Trophoblast cell (in vitro differentiated cells and primary cell): ENCODE results near the gene TPCN1.

Source experiments
- DNase-seq, 2 donors: peaks; one replicate each; pipeline ENCODE4 v3.0.0-alpha.2; 2016
- H2AFZ ChIP-seq: 2 replicates; pipeline ENCODE4 v1.6.1; 2013; ENCODE audit warnings: low read length, moderate library complexity, mild to moderate bottlenecking; ENCODE audit not compliant: insufficient read depth, poor library complexity
- H2AK5ac ChIP-seq: 2 replicates; pipeline ENCODE4 v1.6.1; 2013; ENCODE audit warnings: mild to moderate bottlenecking, low read length
- H2BK120ac ChIP-seq: 2 replicates; pipeline ENCODE4 v1.6.1; 2013; ENCODE audit warnings: low read length, mild to moderate bottlenecking, moderate library complexity; ENCODE audit not compliant: insufficient read depth, poor library complexity
- H2BK12ac ChIP-seq: 2 replicates; pipeline ENCODE4 v1.6.1; 2013; ENCODE audit warnings: mild to moderate bottlenecking, low read length, moderate library complexity
- H2BK5ac ChIP-seq: 2 replicates; pipeline ENCODE4 v1.6.1; 2013; ENCODE audit warnings: low read length, low read depth, moderate library complexity, mild to moderate bottlenecking; ENCODE audit not compliant: poor library complexity
- H3K14ac ChIP-seq: 2 replicates; pipeline ENCODE4 v1.6.1; 2013; ENCODE audit warnings: mild to moderate bottlenecking, low read length
- H3K18ac ChIP-seq: 2 replicates; pipeline ENCODE4 v1.6.1; 2013; ENCODE audit warnings: mild to moderate bottlenecking, low read length
- H3K23ac ChIP-seq: 2 replicates; pipeline ENCODE4 v1.6.1; 2013; ENCODE audit warnings: low read length
- H3K27ac ChIP-seq: 2 replicates; pipeline ENCODE4 v1.5.1; 2013; ENCODE audit warnings: low read depth, mild to moderate bottlenecking, inconsistent platforms, low read length, moderate library complexity
- H3K27me3 ChIP-seq: 2 replicates; pipeline ENCODE4 v1.6.1; 2013; ENCODE audit warnings: inconsistent platforms, mild to moderate bottlenecking, low read length, moderate library complexity; ENCODE audit not compliant: insufficient read depth
- H3K36me3 ChIP-seq, 2 experiments: 1 replicate in 1 of 2; 2 replicates in 1 of 2; pipeline ENCODE4 v1.6.1; 2013; ENCODE audit warnings: low read length in 2 of 2, mild to moderate bottlenecking in 2 of 2, moderate library complexity in 1 of 2; ENCODE audit not compliant: insufficient read depth in 2 of 2, control insufficient read depth in 1 of 2
- H3K4ac ChIP-seq: 2 replicates; pipeline ENCODE4 v1.6.1; 2013; ENCODE audit warnings: low read depth, mild to moderate bottlenecking, low read length, moderate library complexity
- H3K4me1 ChIP-seq, 2 experiments: 1 replicate in 1 of 2; 2 replicates in 1 of 2; pipeline ENCODE4 v1.6.1; 2013; ENCODE audit warnings: low read length in 2 of 2, mild to moderate bottlenecking in 2 of 2, moderate library complexity in 1 of 2; ENCODE audit not compliant: insufficient read depth in 2 of 2, control insufficient read depth in 1 of 2
- H3K4me2 ChIP-seq: 2 replicates; pipeline ENCODE4 v1.6.1; 2013; ENCODE audit warnings: inconsistent platforms, mild to moderate bottlenecking, low read length, moderate library complexity
- H3K4me3 ChIP-seq: 2 replicates; pipeline ENCODE4 v1.5.1; 2013; ENCODE audit warnings: mild to moderate bottlenecking, low read depth, low read length, inconsistent platforms
- H3K79me1 ChIP-seq: one replicate; pipeline ENCODE4 v1.6.1; 2013; ENCODE audit warnings: low read length
- H3K79me2 ChIP-seq: 2 replicates; pipeline ENCODE4 v1.6.1; 2013; ENCODE audit warnings: low read length, mild to moderate bottlenecking; ENCODE audit not compliant: control insufficient read depth, insufficient read depth, poor library complexity
- H3K9ac ChIP-seq: 2 replicates; pipeline ENCODE4 v1.6.1; 2013; ENCODE audit warnings: mild to moderate bottlenecking, low read length
- H3K9me3 ChIP-seq: 2 replicates; pipeline ENCODE4 v1.6.1; 2013; ENCODE audit warnings: low read depth, mild to moderate bottlenecking, control low read depth, inconsistent platforms, low read length; ENCODE audit not compliant: insufficient read depth
- H4K12ac ChIP-seq: 2 replicates; pipeline ENCODE4 v1.6.1; 2013; ENCODE audit warnings: low read depth, mild to moderate bottlenecking, low read length, moderate library complexity
- H4K8ac ChIP-seq: 2 replicates; pipeline ENCODE4 v1.6.1; 2013; ENCODE audit warnings: low read depth, mild to moderate bottlenecking, low read length, moderate library complexity
- H4K91ac ChIP-seq: one replicate; pipeline ENCODE4 v1.6.1; 2013; ENCODE audit warnings: low read depth, mild to moderate bottlenecking, low read length, moderate library complexity
- WGBS: extraction: QIAGEN DNeasy Blood & Tissue Kit; methylation state at CpG from one replicate; pipeline ENCODE4 v1.1.7; 2013; ENCODE audit warnings: missing lambda C conversion rate; ENCODE audit not compliant: insufficient read length, insufficient coverage; ENCODE audit errors: extremely low coverage; 5-methylcytosine and 5-hydroxymethylcytosine counted together

TPCN1 gene

GRCh38 chr12:113333418-113333750 is 112.1 kb downstream of the TPCN1 start:
- H3K27me3 ChIP-seq = no peaks in the 10 kb centered on the region
- no peak overlapping the region for H3K4ac ChIP-seq
- H3K27ac ChIP-seq = no peak overlapping the region
- peaks cover 5 to 9% of the 10 kb centered on the region in 2 experiments for H3K36me3 ChIP-seq
- H2BK120ac ChIP-seq = no peak overlapping the region
- no peak overlapping the region for H4K12ac ChIP-seq
- no peak overlapping the region for H2AK5ac ChIP-seq
- H3K18ac ChIP-seq = no peak overlapping the region
- no peak overlapping the region for H4K91ac ChIP-seq
- no peak overlapping the region for H2BK5ac ChIP-seq
- H3K4me3 ChIP-seq = no peak overlapping the region
- no peak overlapping the region for H2BK12ac ChIP-seq
- peaks cover 2% of the 10 kb centered on the region for H3K79me2 ChIP-seq
- no peak overlapping the region for H3K23ac ChIP-seq
- H2AFZ ChIP-seq = no peak overlapping the region
- H4K8ac ChIP-seq = no peak overlapping the region
- no peak overlapping the region for H3K9ac ChIP-seq
- no peak for DNase-seq
- H3K4me1 ChIP-seq = peaks cover 7 to 11% of the 10 kb centered on the region in 2 experiments
- H3K4me2 ChIP-seq = no peak overlapping the region
- no CpG with 5 or more reads among the region's 5 CpGs for WGBS
- no peaks in the 10 kb centered on the region for H3K9me3 ChIP-seq
- no peak overlapping the region for H3K14ac ChIP-seq
- peaks cover 6% of the 10 kb centered on the region for H3K79me1 ChIP-seq

- peak overlapping the region; percentile 93 for H3K4me2 ChIP-seq
- peaks cover 6% of the 10 kb centered on the region for H3K79me1 ChIP-seq
- H3K27me3 ChIP-seq = no peaks in the 10 kb centered on the region
- peak overlapping the region; percentile 84 for H4K91ac ChIP-seq
- DNase-seq = peak in 1 of 2 donors; percentile 38
- H2BK12ac ChIP-seq = no peak overlapping the region
- WGBS = no CpG with 5 or more reads among the region's 27 CpGs
- H2AFZ ChIP-seq = peak overlapping the region; percentile 82
- peaks cover 7 to 11% of the 10 kb centered on the region in 2 experiments for H3K4me1 ChIP-seq
- peak overlapping the region; percentile 73 for H3K4me3 ChIP-seq
- H3K14ac ChIP-seq = peak overlapping the region; percentile 93
- H3K79me2 ChIP-seq = peaks cover 2% of the 10 kb centered on the region
- peaks cover 5 to 9% of the 10 kb centered on the region in 2 experiments for H3K36me3 ChIP-seq
- peak overlapping the region; percentile 35 for H2AK5ac ChIP-seq
- peak overlapping the region; percentile 75 for H2BK120ac ChIP-seq
- no peaks in the 10 kb centered on the region for H3K9me3 ChIP-seq
- peak overlapping the region; percentile 64 for H2BK5ac ChIP-seq
- no peak overlapping the region for H3K23ac ChIP-seq
- H3K9ac ChIP-seq = no peak overlapping the region
- H3K18ac ChIP-seq = peak overlapping the region; percentile 83
- H3K4ac ChIP-seq = no peak overlapping the region
- no peak overlapping the region for H3K27ac ChIP-seq
- H4K8ac ChIP-seq = peak overlapping the region; percentile 96
- H4K12ac ChIP-seq = no peak overlapping the region
Observed at GRCh38 chr12:113333877-113334785, 112.9 kb downstream of the TPCN1 start.

- H4K12ac ChIP-seq = peak within 1 kb of the TSS; percentile 87
- peaks cover 7 to 11% of the 10 kb centered on the region in 2 experiments for H3K4me1 ChIP-seq
- peak within 1 kb of the TSS; percentile 35 for H2AK5ac ChIP-seq
- H2BK5ac ChIP-seq = peak within 1 kb of the TSS; percentile 64
- H3K14ac ChIP-seq = peak within 1 kb of the TSS; percentile 93
- peak within 1 kb of the TSS; percentile 67 for H3K4ac ChIP-seq
- H3K79me1 ChIP-seq = peaks cover 6% of the 10 kb centered on the region
- peak within 1 kb of the TSS; percentile 73 for H2BK12ac ChIP-seq
- H4K91ac ChIP-seq = peak within 1 kb of the TSS; percentile 84
- no peaks in the 10 kb centered on the region for H3K27me3 ChIP-seq
- H4K8ac ChIP-seq = peak within 1 kb of the TSS; percentile 96
- H3K79me2 ChIP-seq = peaks cover 2% of the 10 kb centered on the region
- H2BK120ac ChIP-seq = peak within 1 kb of the TSS; percentile 75
- H2AFZ ChIP-seq = peak within 1 kb of the TSS; percentile 93
- WGBS = no CpG with 5 or more reads among the region's 62 CpGs
- no peak within 1 kb of the TSS for H3K9ac ChIP-seq
- H3K18ac ChIP-seq = peak within 1 kb of the TSS; percentile 83
- peak within 1 kb of the TSS; percentile 73 for H3K4me3 ChIP-seq
- no peak within 1 kb of the TSS for H3K27ac ChIP-seq
- DNase-seq = peak; percentile 83 to 89
- no peaks in the 10 kb centered on the region for H3K9me3 ChIP-seq
- H3K36me3 ChIP-seq = peaks cover 5 to 8% of the 10 kb centered on the region in 2 experiments
- peak within 1 kb of the TSS; percentile 93 for H3K4me2 ChIP-seq
- no peak within 1 kb of the TSS for H3K23ac ChIP-seq
Observed at GRCh38 chr12:113334786-113335539, 113.7 kb downstream of the TPCN1 start, which contains the start of gene SLC8B1. SLC8B1 (minus strand) TSS chr12:113335109; CDS start chr12:113332878, 2,231 bp downstream.

GRCh38 chr12:113339540-113339939 is 118.3 kb downstream of the TPCN1 start:
- Histone ChIP-seq H3K9me3 (no peaks in the 10 kb centered on the region), H3K9ac (no peak overlapping the region), H3K27me3 (no peaks in the 10 kb centered on the region), H4K8ac (no peak overlapping the region), H4K12ac (no peak overlapping the region), H3K36me3 (no peaks in the 10 kb centered on the region), H3K18ac (no peak overlapping the region), H4K91ac (no peak overlapping the region), H2BK120ac (no peak overlapping the region), H3K23ac (no peak overlapping the region), H2AK5ac (no peak overlapping the region), H3K14ac (no peak overlapping the region), H3K4me2 (no peak overlapping the region), H3K4me1 (peaks cover under 1 to 2% of the 10 kb centered on the region in 2 experiments), H3K79me1 (peaks cover 5% of the 10 kb centered on the region), H3K27ac (no peak overlapping the region), H2BK12ac (no peak overlapping the region), H2AFZ (no peak overlapping the region), H3K4me3 (no peak overlapping the region), H2BK5ac (no peak overlapping the region), H3K79me2 (peaks cover 2% of the 10 kb centered on the region), H3K4ac (no peak overlapping the region)
- DNase-seq = no peak
- WGBS = no CpG with 5 or more reads among the region's 5 CpGs
